Measurements from ENCODE around the gene AATF. TPM values are rescaled to one million over a fixed set of nuclear protein-coding genes. Genes with fewer than 3 reads are reported as not detected.

Gene AATF
- total RNA-seq, 1 donor from 2014 or later, result 22.5 TPM

DNA sequence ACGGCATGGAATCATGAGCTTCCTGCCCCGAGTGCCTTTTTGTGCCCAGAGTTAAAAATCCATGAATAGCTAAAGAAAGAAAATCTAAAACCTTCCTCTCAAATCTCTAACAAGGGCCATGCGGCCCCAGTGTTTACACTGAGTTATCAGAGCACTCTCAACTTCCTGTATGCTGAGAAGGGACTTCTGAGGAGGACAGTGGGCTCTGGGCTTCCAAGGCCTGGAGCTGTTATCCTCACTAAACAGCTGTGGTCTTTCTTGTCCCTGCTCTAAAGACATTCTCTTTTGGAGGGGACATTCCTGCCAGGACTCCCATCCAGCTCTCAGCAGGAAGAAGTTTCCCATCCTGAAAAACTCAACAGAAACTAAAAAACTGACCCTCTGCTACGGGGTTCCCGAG is 135.6 kb downstream of the AATF start:
- Mint-ChIP-seq H3K9me3 (ENCODE audit: unreplicated experiment) (no peaks in the 10 kb centered on the region), H3K4me3 (ENCODE audit: unreplicated experiment) (no peak overlapping the region), H3K36me3 (ENCODE audit: unreplicated experiment) (peaks cover 4% of the 10 kb centered on the region), H3K4me1 (ENCODE audit: low read depth, unreplicated experiment) (no peaks in the 10 kb centered on the region), H3K27me3 (ENCODE audit: unreplicated experiment) (no peaks in the 10 kb centered on the region), H3K27ac (ENCODE audit: unreplicated experiment) (no peak overlapping the region)
- DNase-seq, result no peak
- TF ChIP-seq, protein P1, sequence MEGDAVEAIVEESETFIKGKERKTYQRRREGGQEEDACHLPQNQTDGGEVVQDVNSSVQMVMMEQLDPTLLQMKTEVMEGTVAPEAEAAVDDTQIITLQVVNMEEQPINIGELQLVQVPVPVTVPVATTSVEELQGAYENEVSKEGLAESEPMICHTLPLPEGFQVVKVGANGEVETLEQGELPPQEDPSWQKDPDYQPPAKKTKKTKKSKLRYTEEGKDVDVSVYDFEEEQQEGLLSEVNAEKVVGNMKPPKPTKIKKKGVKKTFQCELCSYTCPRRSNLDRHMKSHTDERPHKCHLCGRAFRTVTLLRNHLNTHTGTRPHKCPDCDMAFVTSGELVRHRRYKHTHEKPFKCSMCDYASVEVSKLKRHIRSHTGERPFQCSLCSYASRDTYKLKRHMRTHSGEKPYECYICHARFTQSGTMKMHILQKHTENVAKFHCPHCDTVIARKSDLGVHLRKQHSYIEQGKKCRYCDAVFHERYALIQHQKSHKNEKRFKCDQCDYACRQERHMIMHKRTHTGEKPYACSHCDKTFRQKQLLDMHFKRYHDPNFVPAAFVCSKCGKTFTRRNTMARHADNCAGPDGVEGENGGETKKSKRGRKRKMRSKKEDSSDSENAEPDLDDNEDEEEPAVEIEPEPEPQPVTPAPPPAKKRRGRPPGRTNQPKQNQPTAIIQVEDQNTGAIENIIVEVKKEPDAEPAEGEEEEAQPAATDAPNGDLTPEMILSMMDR (IDR thresholded peaks at IDR 0.05; ENCODE audit: partially characterized antibody, unreplicated experiment), result no peak

DNA sequence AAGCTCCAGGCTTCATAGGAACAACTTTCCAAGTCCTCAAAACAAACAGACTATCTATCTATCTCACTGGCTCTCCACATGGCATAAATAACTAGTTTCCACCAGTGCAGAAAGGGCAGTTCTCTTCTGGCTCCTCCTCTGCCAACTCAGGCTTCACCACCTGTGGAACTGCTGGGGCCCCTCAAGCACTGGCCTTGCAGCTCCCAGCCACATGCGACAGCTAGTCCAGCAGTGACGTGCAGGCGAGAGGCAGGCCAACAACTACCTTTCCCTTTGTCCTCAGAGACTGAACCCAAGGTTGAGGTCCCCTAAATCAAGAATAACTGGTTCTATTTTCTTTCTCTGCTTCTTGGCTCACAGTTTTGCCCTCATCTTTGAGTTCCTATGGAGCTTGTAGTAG is 137.6 kb downstream of the AATF start:
- H3K4me3 Mint-ChIP-seq (ENCODE audit: unreplicated experiment), result no peak overlapping the region
- H3K9me3 Mint-ChIP-seq (ENCODE audit: unreplicated experiment), result peaks cover 2% of the 10 kb centered on the region
- H3K4me1 Mint-ChIP-seq (ENCODE audit: low read depth, unreplicated experiment), result peaks cover 9% of the 10 kb centered on the region
- H3K27ac Mint-ChIP-seq (ENCODE audit: unreplicated experiment), result no peak overlapping the region
- H3K36me3 Mint-ChIP-seq (ENCODE audit: unreplicated experiment), result no peaks in the 10 kb centered on the region
- TF ChIP-seq, protein P1 (IDR thresholded peaks at IDR 0.05; ENCODE audit: partially characterized antibody, unreplicated experiment), result no peak
- H3K27me3 Mint-ChIP-seq (ENCODE audit: unreplicated experiment), result no peaks in the 10 kb centered on the region
- no peak for DNase-seq

DNA sequence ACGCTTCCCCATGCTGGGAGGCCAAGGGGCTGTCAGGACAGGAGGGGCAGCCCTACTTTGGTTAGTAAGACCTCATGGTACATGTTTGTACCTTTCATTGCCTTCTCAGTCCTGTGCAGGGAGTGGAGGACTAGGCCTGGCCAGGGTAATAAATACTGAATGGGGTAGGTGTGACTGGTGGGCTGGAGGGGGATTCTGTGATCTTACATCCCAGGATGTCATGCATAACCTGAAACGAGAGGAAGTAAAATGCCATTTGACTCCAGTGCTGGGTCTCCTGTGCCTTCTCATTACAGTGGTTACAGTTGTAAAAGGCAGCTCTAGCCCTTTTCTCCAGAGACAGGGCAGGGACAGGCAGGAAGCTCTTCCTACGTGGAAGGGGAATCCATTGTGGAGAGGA is 138.2 kb downstream of the AATF start:
- TF ChIP-seq, protein P1 (IDR thresholded peaks at IDR 0.05; ENCODE audit: partially characterized antibody, unreplicated experiment), result no peak
- Mint-ChIP-seq H3K27ac (ENCODE audit: unreplicated experiment) (no peak overlapping the region), H3K4me1 (ENCODE audit: low read depth, unreplicated experiment) (peaks cover 9% of the 10 kb centered on the region), H3K4me3 (ENCODE audit: unreplicated experiment) (no peak overlapping the region), H3K36me3 (ENCODE audit: unreplicated experiment) (no peaks in the 10 kb centered on the region), H3K9me3 (ENCODE audit: unreplicated experiment) (peaks cover 2% of the 10 kb centered on the region), H3K27me3 (ENCODE audit: unreplicated experiment) (no peaks in the 10 kb centered on the region)
- DNase-seq, result no peak

DNA sequence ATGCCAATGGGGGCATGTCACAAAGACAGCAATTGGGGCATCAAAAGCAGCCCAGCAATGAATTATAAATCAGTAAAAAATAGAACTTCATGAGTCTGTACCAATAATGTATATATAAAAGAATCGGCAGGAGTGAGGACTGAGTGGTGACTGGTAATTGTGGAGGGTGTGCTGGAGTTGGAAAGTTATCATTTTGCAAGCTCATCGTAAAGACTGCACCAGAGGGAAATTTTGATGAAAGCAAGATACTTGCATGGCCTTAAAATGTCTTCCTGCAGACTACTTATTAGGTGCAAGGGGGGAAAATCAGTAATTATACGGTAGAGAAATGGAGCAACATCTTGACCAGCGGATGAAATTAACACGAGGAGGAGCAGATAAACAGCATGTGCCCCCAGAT is 138.9 kb downstream of the AATF start:
- Mint-ChIP-seq H3K9me3 (ENCODE audit: unreplicated experiment) (peaks cover 2% of the 10 kb centered on the region), H3K4me3 (ENCODE audit: unreplicated experiment) (no peak overlapping the region), H3K27me3 (ENCODE audit: unreplicated experiment) (no peaks in the 10 kb centered on the region), H3K4me1 (ENCODE audit: low read depth, unreplicated experiment) (peaks cover 9% of the 10 kb centered on the region), H3K36me3 (ENCODE audit: unreplicated experiment) (no peaks in the 10 kb centered on the region), H3K27ac (ENCODE audit: unreplicated experiment) (no peak overlapping the region)
- no peak for DNase-seq
- TF ChIP-seq, protein P1 (IDR thresholded peaks at IDR 0.05; ENCODE audit: partially characterized antibody, unreplicated experiment), result no peak

DNA sequence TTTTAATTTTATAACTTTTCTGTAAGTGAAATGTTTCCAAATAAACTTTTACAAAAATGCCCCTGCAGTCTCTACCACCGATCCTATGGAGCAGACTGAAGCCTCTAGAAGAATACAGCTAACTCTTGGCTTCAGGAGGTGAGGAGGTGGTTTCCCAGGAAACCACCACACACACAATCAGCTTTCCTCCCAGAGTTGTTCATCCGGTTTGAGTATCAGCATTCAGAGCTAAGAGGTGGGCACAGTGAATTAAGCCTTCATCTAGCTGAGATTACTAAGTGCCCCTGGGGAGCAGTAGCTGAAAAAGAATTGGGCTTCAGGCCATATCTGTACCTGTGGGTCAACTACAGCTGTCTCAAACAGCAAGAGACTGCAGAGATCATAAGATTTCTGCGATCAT is 139.7 kb downstream of the AATF start:
- no peak overlapping the region for H3K27ac Mint-ChIP-seq (ENCODE audit: unreplicated experiment)
- peaks cover 9% of the 10 kb centered on the region for H3K4me1 Mint-ChIP-seq (ENCODE audit: low read depth, unreplicated experiment)
- no peak for DNase-seq
- no peaks in the 10 kb centered on the region for H3K36me3 Mint-ChIP-seq (ENCODE audit: unreplicated experiment)
- no peaks in the 10 kb centered on the region for H3K27me3 Mint-ChIP-seq (ENCODE audit: unreplicated experiment)
- H3K4me3 Mint-ChIP-seq (ENCODE audit: unreplicated experiment), result no peak overlapping the region
- TF ChIP-seq, protein P1 (IDR thresholded peaks at IDR 0.05; ENCODE audit: partially characterized antibody, unreplicated experiment), result no peak
- H3K9me3 Mint-ChIP-seq (ENCODE audit: unreplicated experiment), result peaks cover 2% of the 10 kb centered on the region
